Activated CD8-positive, alpha-beta T cell treated with anti-CD3 and anti-CD28 coated beads for 36 hours (primary cell): ENCODE data around the gene MYO1C. TPM values are rescaled to one million over a fixed set of nuclear protein-coding genes. Genes with fewer than 3 reads are reported as not detected.
A peak's percentile ranks its signal among the peaks of the same experiment; 100 is the strongest.

ENCODE experiments used
- ATAC-seq: fragments of 200-7000 bp; cut with Tn5 transposase; one replicate; pipeline ENCODE4 v1.10.0; 2021; ENCODE audit warnings: mild to moderate bottlenecking, moderate library complexity
- CTCF ChIA-PET: fragments of 350-600 bp; sonication (Branson Sonifier 250); formaldehyde crosslinking; loops from one replicate; lab custom pipeline; 2021; ENCODE audit warnings: antibody characterized with exemption; lab: Charles Lee
- POLR2A ChIA-PET: fragments of 350-600 bp; sonication (Branson Sonifier 250); formaldehyde crosslinking; loops from one replicate; lab custom pipeline; 2021; ENCODE audit warnings: antibody characterized with exemption; lab: Charles Lee
- DNase-seq: peaks from one replicate; pipeline ENCODE4 v3.0.0-alpha.2; 2020
- H3K27ac Mint-ChIP-seq: one replicate; pipeline ENCODE4 v1.8.0; 2021; ENCODE audit warnings: mild to moderate bottlenecking, mixed read lengths
- H3K27me3 Mint-ChIP-seq: one replicate; pipeline ENCODE4 v1.8.0; 2021; ENCODE audit warnings: mixed read lengths
- H3K36me3 Mint-ChIP-seq: one replicate; pipeline ENCODE4 v1.8.0; 2021; ENCODE audit warnings: low read depth, mixed read lengths
- H3K4me1 Mint-ChIP-seq: one replicate; pipeline ENCODE4 v1.8.0; 2021; ENCODE audit warnings: low read depth, mixed read lengths
- H3K4me3 Mint-ChIP-seq: one replicate; pipeline ENCODE4 v1.8.0; 2021; ENCODE audit warnings: mild to moderate bottlenecking, moderate library complexity, mixed read lengths
- H3K9me3 Mint-ChIP-seq: one replicate; pipeline ENCODE4 v1.8.0; 2021; ENCODE audit warnings: mixed read lengths
- CTCF ChIP-seq: fragments of 200-600 bp; IDR thresholded peaks from one replicate; pipeline ENCODE4 v1.8.0; 2022; ENCODE audit warnings: antibody characterized with exemption, mild to moderate bottlenecking
- intact Hi-C: fragments of 100-400 bp; cut with micrococcal nuclease; formaldehyde crosslinking; loops from one replicate; pipeline ENCODE4 v1.10.0; 2022
- total RNA-seq, 2 experiments: library from RNA; stranded (reverse); gene quantifications; one replicate each; pipeline ENCODE4 v1.2.3, GENCODE V29; 2021

The MYO1C gene
- total RNA-seq, 2 experiments from 2014 or later: 12.6 to 16.8 TPM

GRCh38 chr17:1491443-1492248 is 840 bp downstream of the MYO1C start:
- intact Hi-C loops: no loop called here
- CTCF ChIA-PET: interaction anchor here (1.4 to 1.6 kb wide), 4 partner anchors 25 to 158 kb away, joined by 3 to 5 read pairs (median 4); partner anchors contain the start of genes INPP5K and RILP

GRCh38 chr17:1490643-1491442 is 1.6 kb downstream of the MYO1C start:
- POLR2A ChIA-PET: interaction anchor here (0.6 to 0.8 kb wide), 2 partner anchors 26 to 73 kb away, joined by 3 read pairs; partner anchors contain the start of gene INPP5K
- Mint-ChIP-seq H3K9me3 (no peaks in the 10 kb centered on the region), H3K27me3 (peaks cover 4% of the 10 kb centered on the region), H3K27ac (no peak overlapping the region), H3K4me3 (peak overlapping the region; percentile 81), H3K4me1 (peaks cover 18% of the 10 kb centered on the region), H3K36me3 (no peaks in the 10 kb centered on the region)
- no peak for TF ChIP-seq CTCF
- intact Hi-C loops: no loop called here
- DNase-seq: peak; percentile 76
- CTCF ChIA-PET: interaction anchor here (1.4 kb wide), 1 partner anchor 84 kb away, joined by 3 read pairs; no protein-coding TSS in a partner anchor
- ATAC-seq: peak; percentile 63

More at GRCh38 chr17:1491443-1492248, 840 bp downstream of the MYO1C start:
- ATAC-seq: peak; percentile 55
- Mint-ChIP-seq H3K4me3 (peak overlapping the region; percentile 81), H3K4me1 (peaks cover 18% of the 10 kb centered on the region), H3K9me3 (no peaks in the 10 kb centered on the region), H3K27ac (peak overlapping the region; percentile 72), H3K36me3 (no peaks in the 10 kb centered on the region), H3K27me3 (peaks cover 4% of the 10 kb centered on the region)
- no peak for TF ChIP-seq CTCF
- POLR2A ChIA-PET: no interaction called here
- no peak for DNase-seq

DNA sequence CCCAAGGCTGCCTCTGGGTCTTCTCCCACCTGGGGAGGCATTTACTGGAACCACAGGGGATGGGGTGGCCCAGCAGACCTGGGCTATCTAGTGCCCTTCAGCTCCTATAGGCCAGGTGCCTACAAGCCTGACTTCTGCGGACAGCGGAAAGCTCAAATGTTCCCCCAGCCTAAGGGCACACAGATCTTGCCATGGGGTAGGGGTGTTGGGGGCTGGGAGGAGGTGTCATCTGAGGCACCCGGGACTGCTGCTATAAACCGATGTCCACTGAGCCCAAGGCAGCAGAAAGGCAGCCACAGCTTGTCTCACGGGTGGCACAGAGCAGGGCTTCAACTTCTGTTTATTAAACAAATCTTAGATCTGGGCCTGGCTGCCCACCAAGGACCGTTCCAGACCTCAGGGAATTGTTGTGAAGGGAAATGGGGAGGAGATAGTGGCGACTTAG is 3.6 kb downstream of the MYO1C start:
- ChIA-PET POLR2A (interaction anchor here (0.9 to 2.0 kb wide), 5 partner anchors 28 to 847 kb away, joined by 3 to 7 read pairs (median 4); partner anchors contain the start of genes INPP5K, TSR1 and YWHAE), CTCF (interaction anchor here (1.0 to 1.3 kb wide), 4 partner anchors 27 to 124 kb away, joined by 3 to 4 read pairs (median 4); partner anchors contain the start of genes INPP5K and PITPNA)
- peaks cover 4% of the 10 kb centered on the region for H3K27me3 Mint-ChIP-seq
- H3K27ac Mint-ChIP-seq: no peak overlapping the region
- H3K4me3 Mint-ChIP-seq: peak overlapping the region; percentile 48
- H3K36me3 Mint-ChIP-seq: no peaks in the 10 kb centered on the region
- no peak for TF ChIP-seq CTCF
- DNase-seq: no peak
- H3K9me3 Mint-ChIP-seq: no peaks in the 10 kb centered on the region
- no peak for ATAC-seq
- H3K4me1 Mint-ChIP-seq: peaks cover 23% of the 10 kb centered on the region
- intact Hi-C loops: no loop called here

DNA sequence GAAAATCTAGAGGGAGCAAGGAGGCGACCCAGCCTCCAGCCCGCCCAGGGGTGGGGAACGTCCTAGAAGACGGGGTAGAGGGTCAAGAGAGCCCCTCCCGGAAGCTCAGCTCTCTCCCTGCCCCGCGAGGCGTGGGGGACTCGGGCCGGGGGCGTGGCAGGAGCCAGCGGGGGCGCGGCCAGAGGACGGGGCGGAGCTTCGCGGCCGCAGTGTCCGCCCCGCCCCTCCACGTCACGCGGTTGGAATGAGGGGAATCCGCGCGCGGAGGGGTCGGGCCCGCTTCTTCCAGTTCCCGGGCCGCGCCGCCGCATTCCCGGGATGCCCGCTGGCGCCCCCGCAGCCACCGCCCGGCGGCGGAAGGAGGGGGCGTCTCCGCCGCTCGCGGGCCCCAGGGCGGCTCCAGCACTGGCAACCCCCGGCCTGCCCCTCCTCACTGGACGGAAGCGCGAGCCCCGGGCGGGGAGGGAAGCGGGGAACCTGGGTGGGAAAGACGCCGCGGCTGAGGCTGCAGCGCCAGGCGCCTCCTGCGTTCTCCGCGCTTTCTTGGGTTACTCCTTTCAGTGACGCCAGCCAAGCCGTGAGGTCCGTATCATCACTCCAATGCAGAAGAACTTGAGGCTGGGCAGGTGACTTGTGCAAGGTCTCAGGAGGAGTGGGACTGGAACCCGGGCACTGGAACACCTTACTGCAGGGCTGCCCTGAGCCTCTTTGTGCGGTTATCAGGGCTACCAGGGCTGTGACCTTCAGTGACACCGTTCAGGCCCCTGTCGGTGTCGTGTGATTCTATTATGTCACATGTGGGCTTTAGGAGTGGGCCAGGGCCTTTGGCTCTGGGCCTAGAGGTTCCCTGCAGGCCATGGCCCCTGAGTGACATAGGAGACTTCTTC is 4.3 kb downstream of the MYO1C start:
- Mint-ChIP-seq H3K27ac (peak overlapping the region; percentile 64), H3K9me3 (no peaks in the 10 kb centered on the region)
- intact Hi-C loops: no loop called here

More for the DNA sequence above, 4.3 kb downstream of the MYO1C start:
- Mint-ChIP-seq H3K4me3 (peak overlapping the region; percentile 71), H3K4me1 (peaks cover 23% of the 10 kb centered on the region), H3K27me3 (peaks cover 4% of the 10 kb centered on the region), H3K36me3 (no peaks in the 10 kb centered on the region)
- TF ChIP-seq CTCF: no peak
- peak; percentile 61 for DNase-seq
- ChIA-PET CTCF (interaction anchor here (0.9 to 1.3 kb wide), 7 partner anchors 8 to 123 kb away, joined by 3 to 4 read pairs (median 3); partner anchors contain the start of genes INPP5K and PITPNA), POLR2A (interaction anchor here (0.9 to 2.0 kb wide), 5 partner anchors 28 to 848 kb away, joined by 3 to 7 read pairs (median 4); partner anchors contain the start of genes INPP5K, TSR1 and YWHAE)
- ATAC-seq: peak; percentile 18
